Keratinocyte (primary cell): ENCODE results near the gene TREH.

ENCODE experiments used
- CTCF ChIP-seq, 3 experiments: IDR thresholded peaks in 1 of 3; conservative IDR thresholded peaks in 1 of 3; optimal IDR thresholded peaks in 1 of 3; 2 replicates in 2 of 3; 3 replicates in 1 of 3; pipeline versions ENCODE3 to v1.5.1; 2011; ENCODE audit warnings: low read length in 3 of 3, mild to moderate bottlenecking in 3 of 3, moderate library complexity in 2 of 3, control low read depth in 1 of 3, inconsistent platforms in 1 of 3; ENCODE audit not compliant: insufficient read depth in 2 of 3; ENCODE audit errors: extremely low read depth in 1 of 3
- EZH2 ChIP-seq: IDR thresholded peaks from one replicate; pipeline ENCODE4 v1.6.1; 2012; ENCODE audit warnings: inconsistent platforms, mild to moderate bottlenecking, low read length, moderate library complexity

- TF ChIP-seq CTCF (optimal IDR thresholded peaks at IDR 0.05 in 1 of 3, IDR thresholded peaks at IDR 0.05 in 1 of 3, conservative IDR thresholded peaks at IDR 0.05 in 1 of 3; ENCODE audit: extremely low read depth in 1 of 3, insufficient read depth in 2 of 3, low read length in 3 of 3) (no peak), EZH2 (no peak)
Observed at GRCh38 chr11:118609380-118610224, 69.8 kb downstream of the TREH start.
